HEK293 (cell line): Measurements from ENCODE around the gene CDCA3.
A peak's percentile ranks its signal among the peaks of the same experiment; 100 is the strongest.

Experiments
- CTCF ChIA-PET: fragments of 350-600 bp; formaldehyde crosslinking; extraction: SDS; loops from one replicate; lab custom pipeline; 2021; ENCODE audit warnings: antibody characterized with exemption; lab: Yijun Ruan, JAX
- POLR2A ChIA-PET: fragments of 300-600 bp; formaldehyde crosslinking; extraction: SDS; loops from one replicate; lab custom pipeline; 2020; ENCODE audit warnings: antibody characterized with exemption, inconsistent platforms; lab: Yijun Ruan, JAX
- H3K27ac ChIP-seq: fragments of 200-500 bp; sonication (Bioruptor generic); 2 replicates; pipeline ENCODE4 v1.5.1; 2014; ENCODE audit warnings: low read depth, low read length, control low read depth, inconsistent platforms; ENCODE audit errors: extremely low read depth
- H3K36me3 ChIP-seq, 2 experiments: fragments of 200-500 bp in 1 of 2; sonication (Bioruptor generic) in 1 of 2; 1 replicate in 1 of 2; 2 replicates in 1 of 2; pipeline ENCODE4 v1.5.1; 2014 to 2017; ENCODE audit warnings: inconsistent platforms in 2 of 2, low read length in 2 of 2; ENCODE audit not compliant: control insufficient read depth in 2 of 2, insufficient read depth in 1 of 2
- H3K4me1 ChIP-seq: fragments of 200-500 bp; sonication (Bioruptor generic); 2 replicates; pipeline ENCODE4 v1.5.1; 2014; ENCODE audit warnings: mild to moderate bottlenecking, low read length, inconsistent platforms; ENCODE audit not compliant: control insufficient read depth, insufficient read depth
- H3K4me3 ChIP-seq: 2 replicates; pipeline ENCODE4 v1.5.1; 2011; ENCODE audit warnings: low read depth, mild to moderate bottlenecking, control low read depth, low read length, moderate library complexity
- H3K9me3 ChIP-seq: fragments of 200-500 bp; sonication (Bioruptor generic); 2 replicates; pipeline ENCODE4 v1.5.1; 2014; ENCODE audit warnings: low read depth, low read length, inconsistent platforms; ENCODE audit not compliant: control insufficient read depth, insufficient read depth
- KLF10 ChIP-seq: fragments of 450-650 bp; IDR thresholded peaks from 2 replicates; pipeline ENCODE4 v1.5.1; 2018; ENCODE audit warnings: missing biosample characterization, mild to moderate bottlenecking, missing genetic modification characterization
- YY1 ChIP-seq: fragments of 450-650 bp; formaldehyde crosslinking; IDR thresholded peaks from 2 replicates; pipeline ENCODE4 v1.5.1; 2018; ENCODE audit warnings: missing biosample characterization, missing genetic modification characterization
- ZBTB11 ChIP-seq: fragments of 450-650 bp; formaldehyde crosslinking; conservative IDR thresholded peaks from 2 replicates; pipeline ENCODE4 v1.5.1; 2016; ENCODE audit warnings: low read depth, missing biosample characterization, missing genetic modification characterization
- ZBTB44 ChIP-seq: fragments of 450-650 bp; IDR thresholded peaks from 2 replicates; pipeline ENCODE4 v1.5.1; 2018; ENCODE audit warnings: missing biosample characterization, mild to moderate bottlenecking, missing genetic modification characterization
- ZBTB49 ChIP-seq: fragments of 450-650 bp; formaldehyde crosslinking; IDR thresholded peaks from 2 replicates; pipeline ENCODE4 v1.5.1; 2016; ENCODE audit warnings: missing biosample characterization, missing genetic modification characterization, low read depth
- ZNF169 ChIP-seq: fragments of 450-650 bp; formaldehyde crosslinking; IDR thresholded peaks from 2 replicates; pipeline ENCODE4 v1.5.1; 2016; ENCODE audit warnings: missing biosample characterization, missing genetic modification characterization
- ZNF292 ChIP-seq: fragments of 450-650 bp; formaldehyde crosslinking; IDR thresholded peaks from 2 replicates; pipeline ENCODE4 v1.5.1; 2016; ENCODE audit warnings: low read depth, missing biosample characterization, missing genetic modification characterization, borderline replicate concordance
- ZNF302 ChIP-seq: fragments of 450-650 bp; formaldehyde crosslinking; IDR thresholded peaks from 2 replicates; pipeline ENCODE4 v1.5.1; 2016; ENCODE audit warnings: missing biosample characterization, missing genetic modification characterization, low read depth
- ZNF433 ChIP-seq: fragments of 450-650 bp; formaldehyde crosslinking; IDR thresholded peaks from 2 replicates; pipeline ENCODE4 v1.5.1; 2016; ENCODE audit warnings: missing biosample characterization, missing genetic modification characterization, low read depth
- ZNF548 ChIP-seq: fragments of 450-650 bp; formaldehyde crosslinking; IDR thresholded peaks from 2 replicates; pipeline ENCODE4 v1.5.1; 2016; ENCODE audit warnings: missing biosample characterization, missing genetic modification characterization
- ZNF692 ChIP-seq: fragments of 450-650 bp; formaldehyde crosslinking; IDR thresholded peaks from 2 replicates; pipeline ENCODE4 v1.5.1; 2016; ENCODE audit warnings: missing biosample characterization, missing genetic modification characterization
- ZNF76 ChIP-seq: fragments of 450-650 bp; formaldehyde crosslinking; IDR thresholded peaks from 2 replicates; pipeline ENCODE4; 2016; ENCODE audit warnings: low read depth, missing biosample characterization, missing genetic modification characterization, borderline replicate concordance

CDCA3 gene

GRCh38 chr12:6817662-6818157, 33.4 kb downstream of the CDCA3 start (continued):
- TF ChIP-seq ZNF302 (tag by site-specific recombination), result no peak

- POLR2A ChIA-PET, result no interaction called here
- CTCF ChIA-PET, result no interaction called here
Measured at GRCh38 chr12:6817098-6817497, 34.0 kb downstream of the CDCA3 start.

GRCh38 chr12:6816598-6816997, 34.5 kb downstream of the CDCA3 start:
- ChIA-PET POLR2A (interaction anchor here (1.2 kb wide), 1 partner anchor 203 kb away, joined by 3 read pairs; no protein-coding TSS in a partner anchor), CTCF (no interaction called here)
- H3K27ac ChIP-seq, result no peak overlapping the region
- peaks cover 6% of the 10 kb centered on the region; the same call in 1 of the 2 replicates for H3K4me1 ChIP-seq
- no peak overlapping the region for H3K4me3 ChIP-seq
- no peak for TF ChIP-seq ZBTB11 (tag by site-specific recombination)
- TF ChIP-seq ZBTB44, result no peak
- TF ChIP-seq ZNF692 (tag by site-specific recombination), result 0 out of 2 replicates have a peak, but pooled peaks have one; percentile 43
- no peak for TF ChIP-seq ZNF433
- TF ChIP-seq KLF10 (tag by site-specific recombination), result no peak
- H3K9me3 ChIP-seq, result no peaks in the 10 kb centered on the region
- no peaks in the 10 kb centered on the region for H3K36me3 ChIP-seq

More at GRCh38 chr12:6817098-6817497, 34.0 kb downstream of the CDCA3 start:
- no peak overlapping the region for H3K4me3 ChIP-seq
- no peaks in the 10 kb centered on the region for H3K36me3 ChIP-seq
- H3K9me3 ChIP-seq, result no peaks in the 10 kb centered on the region
- no peak for TF ChIP-seq ZNF169 (tag by site-specific recombination)
- 0 out of 2 replicates have a peak, but pooled peaks have one; percentile 26 for TF ChIP-seq ZNF76 (tag by site-specific recombination)
- no peak for TF ChIP-seq YY1 (tag by site-specific recombination)
- TF ChIP-seq ZBTB49 (tag by site-specific recombination), result no peak
- TF ChIP-seq ZNF548 (tag by site-specific recombination), result no peak
- TF ChIP-seq ZNF292 (tag by site-specific recombination), result no peak
- H3K4me1 ChIP-seq, result peaks cover 6% of the 10 kb centered on the region; the same call in 1 of the 2 replicates
- no peak overlapping the region for H3K27ac ChIP-seq
